SHP77 (cell line): ENCODE results near the gene ZNF678.
A peak's percentile ranks its signal among the peaks of the same experiment; 100 is the strongest.
"Not testable (repeated sequence)": the region's sequence is repeated elsewhere in the genome, so short reads cannot be mapped to it uniquely, and the experiment has no call there.

Experiments used
- DNase-seq, 2 experiments: peaks; one replicate each; lab custom pipeline; 2025; lab: John Stamatoyannopoulos, UW

ZNF678 gene

GRCh38 chr1:227551881-227552280 lies 11.5 kb upstream of the ZNF678 start:
- not testable (repeated sequence) for DNase-seq

GRCh38 chr1:227556288-227556687 lies 7.1 kb upstream of the ZNF678 start:
- DNase-seq = peak in 1 of 2 experiments; percentile 16

- DNase-seq = no peak
Observed at GRCh38 chr1:227557962-227558725, 5.2 kb upstream of the ZNF678 start.

DNA sequence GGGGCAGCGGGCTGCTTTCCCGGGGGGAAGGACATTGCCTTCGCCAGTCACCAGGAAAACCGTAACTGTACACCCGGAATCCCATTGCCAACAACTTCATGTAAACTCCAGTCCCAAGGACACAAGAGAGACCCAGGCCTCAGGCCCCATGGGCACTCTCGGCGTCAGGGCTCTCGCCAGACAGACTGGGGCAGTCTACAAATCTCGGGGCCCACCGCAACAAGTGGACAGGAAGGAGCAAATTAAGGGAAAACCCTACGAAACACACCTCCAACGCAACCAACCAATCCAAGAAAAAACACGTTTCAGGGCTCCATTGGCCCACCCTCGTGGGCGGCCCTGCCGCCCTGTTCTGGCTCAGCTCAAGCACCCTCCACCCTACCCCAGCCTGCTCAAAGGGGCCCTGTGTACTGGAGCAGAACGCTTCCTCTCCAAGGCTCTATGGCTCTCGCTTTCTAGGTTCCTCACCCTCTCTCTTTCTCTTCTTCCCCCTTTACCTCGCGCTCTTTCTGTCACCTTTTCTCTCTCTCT lies 4.6 kb upstream of the ZNF678 start:
- no peak for DNase-seq

- no peak for DNase-seq
Observed at GRCh38 chr1:227559499-227559898, 3.9 kb upstream of the ZNF678 start.

GRCh38 chr1:227559926-227560325 lies 3.4 kb upstream of the ZNF678 start:
- no peak for DNase-seq

- DNase-seq = no peak
Observed at GRCh38 chr1:227560393-227561173, 2.8 kb upstream of the ZNF678 start.

DNA sequence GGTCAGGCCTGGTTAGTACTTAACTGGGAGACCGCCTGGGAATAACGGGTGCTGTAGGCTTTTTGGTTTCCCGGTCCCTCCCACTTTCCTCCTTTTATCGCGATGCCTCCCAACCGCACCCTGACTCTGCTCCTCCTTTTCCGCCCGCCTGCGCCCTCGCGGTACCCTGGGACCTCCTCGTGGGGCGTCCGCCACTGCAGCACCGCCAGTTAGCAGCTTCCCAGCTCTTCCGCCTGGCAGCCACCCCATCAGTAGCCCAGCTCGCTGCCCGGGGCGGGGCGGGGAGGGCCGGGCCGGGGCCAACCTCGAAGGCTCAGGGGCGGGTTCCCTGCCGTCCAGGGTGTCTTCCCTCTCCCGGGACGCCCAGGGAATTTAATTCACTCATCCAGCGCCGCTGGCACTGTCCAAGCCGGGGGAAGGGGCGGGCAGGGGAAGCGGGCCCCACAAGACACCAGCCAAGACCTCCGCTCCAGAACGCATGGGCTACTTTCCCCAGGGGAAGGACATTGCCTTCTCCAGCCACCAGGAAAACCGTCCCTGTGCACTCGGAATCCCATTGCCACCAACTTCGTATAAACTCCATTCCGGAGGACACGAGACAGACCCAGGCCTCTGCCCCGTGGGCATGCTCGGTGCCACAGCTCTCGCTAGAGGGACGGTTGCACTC lies 2.0 kb upstream of the ZNF678 start:
- no peak for DNase-seq

- no peak for DNase-seq
Observed at GRCh38 chr1:227562037-227562436, 1.3 kb upstream of the ZNF678 start.

GRCh38 chr1:227562933-227563323 lies 428 bp upstream of the ZNF678 start:
- no peak for DNase-seq

DNA sequence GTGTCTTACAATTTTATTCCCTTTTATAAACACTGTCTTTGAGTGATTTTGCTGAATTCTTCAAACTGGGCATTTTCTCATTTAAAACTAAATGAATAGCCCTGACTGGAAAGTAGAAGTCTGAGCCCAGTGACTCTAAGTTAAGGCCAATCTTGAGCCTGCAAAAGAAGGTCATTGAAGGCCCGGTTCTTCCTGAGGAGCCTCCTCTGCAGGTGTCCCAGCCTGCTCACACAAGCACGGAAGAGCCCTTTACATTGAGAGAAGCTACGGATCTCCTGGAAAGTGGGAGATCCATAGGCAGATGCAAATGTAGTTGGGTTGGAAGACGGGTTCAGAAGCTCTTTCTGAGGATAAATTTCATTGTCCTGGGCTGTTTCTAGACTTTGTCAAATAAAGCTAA lies 3.9 kb downstream of the ZNF678 start:
- DNase-seq = no peak

DNA sequence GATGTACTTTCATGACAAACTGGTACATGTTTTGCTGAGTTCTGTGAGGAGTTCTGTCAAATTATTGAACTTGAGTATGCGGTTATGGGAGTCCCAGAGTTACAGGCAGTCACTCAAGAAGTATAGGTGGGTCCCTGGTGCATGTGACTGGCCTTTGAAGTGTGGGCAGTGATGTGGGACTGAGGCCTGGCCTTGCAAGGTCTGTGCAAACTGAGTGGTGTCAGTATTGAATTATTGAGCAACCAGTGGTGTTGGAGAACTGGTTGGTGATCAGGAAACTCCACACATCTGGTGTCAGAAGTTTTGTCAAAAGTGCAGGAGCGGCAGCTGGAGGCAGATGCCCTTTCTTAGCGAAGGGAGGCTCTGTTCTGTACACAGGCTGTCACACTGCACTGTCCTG lies 5.2 kb downstream of the ZNF678 start:
- no peak for DNase-seq

- DNase-seq = no peak
Observed at GRCh38 chr1:227572752-227573151, 9.4 kb downstream of the ZNF678 start.

DNA sequence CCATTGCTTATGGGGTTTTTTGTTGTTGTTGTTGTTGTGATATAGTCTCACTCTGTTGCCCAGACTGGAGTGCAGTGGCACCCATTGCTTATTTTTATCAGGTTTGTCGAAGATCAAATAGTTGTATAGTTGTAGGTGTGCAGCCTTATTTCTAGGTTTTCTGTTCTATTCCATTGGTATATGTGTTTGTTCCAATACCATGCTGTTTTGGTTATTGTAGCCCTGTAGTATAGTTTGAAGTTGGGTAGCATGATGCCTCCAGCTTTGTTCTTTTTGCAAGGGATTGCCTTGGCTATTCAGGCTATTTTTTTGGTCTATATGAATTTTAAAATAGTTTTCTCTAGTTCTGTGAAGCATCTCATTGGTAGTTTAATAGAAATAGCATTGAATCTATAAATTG lies 11.6 kb downstream of the ZNF678 start:
- no peak for DNase-seq

- no peak for DNase-seq
Observed at GRCh38 chr1:227576189-227576588, 12.8 kb downstream of the ZNF678 start.

DNA sequence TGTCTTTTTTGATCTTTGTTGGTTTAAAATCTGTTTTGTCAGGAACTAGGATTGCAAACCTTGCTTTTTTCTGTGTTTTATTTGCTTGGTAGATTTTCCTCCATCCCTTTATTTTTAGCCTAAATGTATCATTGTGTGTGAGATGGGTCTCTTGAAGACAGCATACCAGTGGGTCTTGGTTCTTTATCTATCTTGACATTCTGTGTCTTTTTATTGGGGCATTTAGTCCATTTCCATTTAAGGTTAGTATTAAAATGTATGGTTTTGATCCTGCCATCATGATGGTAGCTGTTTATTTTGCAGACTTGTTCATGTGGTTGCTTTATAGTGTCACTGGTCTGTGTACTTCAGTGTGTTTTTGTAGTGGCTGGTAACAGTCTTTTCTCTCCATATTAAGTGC lies 14.1 kb downstream of the ZNF678 start:
- DNase-seq = no peak

- no peak for DNase-seq
Observed at GRCh38 chr1:227583354-227583753, 20.0 kb downstream of the ZNF678 start.

DNA sequence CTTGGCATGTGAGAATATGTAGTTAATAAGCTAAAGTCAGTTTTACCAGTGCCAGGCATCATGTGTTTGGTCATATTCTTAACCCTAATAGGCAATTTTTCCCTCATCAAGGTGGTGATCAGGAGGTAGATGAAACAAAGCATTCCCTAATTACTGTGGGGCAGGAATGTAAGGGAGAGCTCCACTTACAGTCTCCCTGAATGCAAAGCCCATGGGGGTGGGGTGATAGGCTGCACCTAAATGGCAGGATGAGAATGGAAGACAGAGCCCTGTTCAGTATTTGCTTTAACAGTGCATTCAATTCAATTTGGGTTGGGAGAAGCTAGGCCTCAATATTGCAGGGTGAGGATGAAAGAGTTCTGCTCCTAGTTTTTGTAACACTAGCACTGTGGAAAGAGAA lies 23.4 kb downstream of the ZNF678 start:
- DNase-seq = no peak

DNA sequence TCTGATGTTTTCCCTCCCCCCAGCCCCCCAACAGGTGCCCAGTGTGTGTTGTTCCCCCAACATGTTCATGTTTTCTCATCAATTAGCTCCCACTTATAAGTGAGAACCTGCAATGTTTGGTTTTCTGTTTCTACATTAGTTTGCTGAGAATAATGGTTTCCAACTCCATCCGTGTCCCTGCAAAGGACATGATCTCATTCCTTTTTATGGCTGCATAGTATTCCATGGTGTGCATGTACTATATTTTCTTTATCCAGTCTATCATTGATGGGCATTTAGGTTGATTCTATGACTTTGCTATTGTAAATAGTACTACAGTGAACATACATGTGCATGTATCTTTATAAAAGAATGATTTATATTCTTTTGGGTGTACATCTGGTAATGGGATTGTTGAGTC lies 24.6 kb downstream of the ZNF678 start:
- DNase-seq = no peak

GRCh38 chr1:227588769-227589168 lies 25.4 kb downstream of the ZNF678 start:
- not testable (repeated sequence) for DNase-seq

DNA sequence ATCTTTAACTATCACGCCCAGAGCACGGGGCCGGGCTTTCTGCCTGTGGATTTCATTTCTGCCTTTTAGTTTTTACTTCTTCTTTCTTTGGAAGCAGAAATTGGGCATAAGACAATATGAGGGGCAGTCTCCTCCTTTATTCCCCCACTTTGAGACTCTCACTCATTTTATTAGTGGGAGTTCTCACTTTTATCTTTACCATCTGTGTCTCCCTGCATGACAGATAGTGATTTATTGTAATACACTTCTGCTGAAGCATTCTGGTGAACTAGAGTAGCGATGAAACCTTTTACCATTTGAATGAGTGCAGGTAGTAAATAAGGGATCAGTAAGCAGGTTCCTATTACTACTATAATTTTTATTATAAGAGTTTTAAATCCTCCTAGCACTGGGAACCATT lies 26.4 kb downstream of the ZNF678 start:
- not testable (repeated sequence) for DNase-seq

DNA sequence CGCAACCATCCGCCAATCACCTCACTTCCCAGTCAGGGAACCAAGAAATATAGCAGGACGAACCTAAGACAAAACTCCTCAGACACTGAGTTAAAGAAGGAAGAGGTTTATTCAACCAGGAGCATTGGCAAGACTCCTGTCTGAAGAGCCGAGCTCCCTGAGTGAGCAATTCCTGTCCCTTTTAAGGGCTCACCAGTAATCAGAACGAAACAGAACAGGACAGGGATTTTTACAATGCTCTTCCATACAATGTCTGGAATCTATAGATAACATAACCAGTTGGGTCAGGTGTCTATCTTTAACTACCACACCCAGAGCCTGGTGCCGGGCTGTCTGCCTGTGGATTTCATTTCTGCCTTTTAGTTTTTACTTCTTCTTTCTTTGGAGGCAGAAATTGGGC lies 32.9 kb downstream of the ZNF678 start:
- DNase-seq = not testable (repeated sequence)

DNA sequence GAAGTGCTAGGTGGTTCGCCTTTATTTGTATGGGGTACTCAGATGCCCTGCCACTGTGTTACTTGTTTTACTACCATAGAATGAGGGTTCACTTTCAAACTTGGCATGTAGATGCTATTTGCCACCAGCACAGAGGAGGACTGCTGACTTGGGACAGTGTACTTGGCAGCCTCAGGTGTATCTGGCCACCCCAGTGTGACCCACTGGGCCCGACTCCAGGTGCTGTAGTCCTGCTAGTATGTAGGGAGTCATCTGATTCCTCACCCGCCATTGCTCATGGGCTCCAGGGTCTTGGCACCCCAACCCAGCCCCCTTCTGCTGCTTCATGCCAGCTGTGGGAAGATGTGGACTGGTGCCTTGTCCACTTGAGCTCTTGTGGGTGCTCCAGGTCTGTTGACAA lies 40.0 kb downstream of the ZNF678 start:
- DNase-seq = no peak
